Measurements from ENCODE around the gene CAMTA1.

The CAMTA1 gene

DNA sequence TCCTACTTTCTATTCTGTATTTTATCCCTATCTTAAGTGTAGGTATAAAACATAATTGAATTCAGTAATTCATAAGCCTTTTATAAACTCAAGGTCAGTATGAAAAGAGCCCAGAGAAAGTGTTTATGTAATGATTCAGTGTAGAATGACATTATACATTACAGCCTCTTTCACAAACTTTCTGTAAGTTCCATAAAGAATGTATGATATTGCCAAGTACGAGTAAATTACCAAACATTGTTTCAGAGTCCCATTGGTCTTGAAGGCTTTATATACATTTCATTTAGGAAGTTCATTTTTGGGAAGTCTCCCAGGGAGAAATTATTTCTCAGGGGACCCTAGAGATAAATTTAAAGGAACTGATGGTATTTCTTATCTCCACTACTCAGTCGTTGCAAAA lies 948.0 kb downstream of the CAMTA1 start:
- DNase-seq: no peak

DNA sequence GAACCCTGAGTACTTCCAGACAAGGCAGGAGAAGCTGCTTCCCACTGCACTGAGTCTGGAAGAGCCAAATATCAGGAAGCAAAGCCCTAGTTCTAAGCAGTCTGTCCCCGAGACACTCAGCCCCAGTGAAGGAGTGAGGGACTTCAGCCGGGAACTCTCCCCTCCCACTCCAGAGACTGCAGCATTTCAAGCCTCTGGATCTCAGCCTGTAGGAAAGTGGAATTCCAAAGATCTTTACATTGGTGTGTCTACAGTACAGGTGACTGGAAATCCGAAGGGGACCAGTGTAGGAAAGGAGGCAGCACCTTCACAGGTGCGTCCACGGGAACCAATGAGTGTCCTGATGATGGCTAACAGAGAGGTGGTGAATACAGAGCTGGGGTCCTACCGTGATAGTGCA lies 952.8 kb downstream of the CAMTA1 start:
- DNase-seq: no peak

DNA sequence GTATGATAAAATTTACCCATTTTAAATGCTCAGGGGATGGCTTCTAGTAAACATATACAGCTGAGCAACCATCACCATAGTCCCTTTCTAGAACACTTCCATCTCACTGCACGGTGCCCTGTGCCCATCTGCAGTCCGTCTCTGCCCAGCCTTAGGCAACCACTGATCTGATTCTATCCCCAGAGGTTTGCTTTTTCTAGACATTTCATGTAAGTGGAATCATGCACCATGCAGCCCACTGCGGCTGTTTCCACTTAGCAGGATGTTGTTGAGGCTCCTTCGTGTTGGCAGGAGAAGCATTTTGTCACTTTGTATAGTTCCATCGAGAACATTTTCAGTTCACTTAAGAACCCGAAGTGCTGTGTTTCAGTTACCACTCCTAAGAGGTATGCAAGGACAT lies 958.1 kb downstream of the CAMTA1 start:
- DNase-seq: no peak

DNA sequence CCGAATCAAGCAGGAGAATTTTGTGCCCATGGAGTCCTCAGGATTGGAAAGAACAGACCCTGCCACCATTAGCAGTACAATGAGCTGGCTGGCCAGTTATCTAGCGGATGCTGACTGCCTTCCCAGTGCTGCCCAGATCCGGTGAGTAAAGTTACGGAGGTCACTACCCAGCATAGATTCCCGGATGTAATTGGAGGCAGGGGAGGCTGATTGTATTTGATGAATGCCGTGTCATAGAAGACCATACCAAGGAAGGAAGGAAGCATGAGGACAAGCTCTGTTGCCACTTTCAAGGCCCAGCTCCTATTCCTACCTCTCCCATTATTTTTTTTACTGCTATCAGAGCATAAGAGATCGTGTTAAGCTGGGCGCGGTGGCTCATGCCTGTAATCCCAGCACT lies 959.6 kb downstream of the CAMTA1 start:
- DNase-seq: no peak

DNA sequence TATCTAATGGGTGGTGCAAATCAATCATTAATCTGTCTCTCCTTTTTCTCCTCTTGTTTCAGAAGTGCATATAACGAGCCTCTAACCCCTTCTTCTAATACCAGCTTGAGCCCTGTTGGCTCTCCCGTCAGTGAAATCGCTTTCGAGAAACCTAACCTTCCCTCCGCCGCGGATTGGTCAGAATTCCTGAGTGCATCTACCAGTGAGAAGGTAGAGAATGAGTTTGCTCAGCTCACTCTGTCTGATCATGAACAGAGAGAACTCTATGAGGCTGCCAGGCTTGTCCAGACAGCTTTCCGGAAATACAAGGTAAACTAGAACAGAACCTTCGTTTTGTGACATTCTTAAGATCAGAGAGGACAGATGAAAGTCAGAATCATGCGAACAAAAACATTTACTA lies 960.5 kb downstream of the CAMTA1 start:
- no peak for DNase-seq

DNA sequence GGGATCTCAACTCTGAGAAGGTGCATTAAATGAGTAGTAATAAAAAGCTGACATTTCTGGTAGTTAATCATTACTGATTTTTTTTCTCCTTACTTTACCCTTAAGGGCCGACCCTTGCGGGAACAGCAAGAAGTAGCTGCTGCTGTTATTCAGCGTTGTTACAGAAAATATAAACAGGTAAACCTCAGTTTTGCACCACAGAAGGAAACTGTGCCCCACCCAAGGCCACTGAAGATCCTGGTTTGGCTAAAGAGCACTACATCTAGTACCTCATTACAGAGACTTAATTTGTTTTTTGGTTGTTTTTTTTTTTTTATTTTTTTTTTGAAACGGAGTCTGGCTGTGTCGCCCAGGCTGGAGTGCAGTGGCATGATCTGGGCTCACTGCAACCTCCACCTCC lies 962.4 kb downstream of the CAMTA1 start:
- peak; percentile 9 for DNase-seq

DNA sequence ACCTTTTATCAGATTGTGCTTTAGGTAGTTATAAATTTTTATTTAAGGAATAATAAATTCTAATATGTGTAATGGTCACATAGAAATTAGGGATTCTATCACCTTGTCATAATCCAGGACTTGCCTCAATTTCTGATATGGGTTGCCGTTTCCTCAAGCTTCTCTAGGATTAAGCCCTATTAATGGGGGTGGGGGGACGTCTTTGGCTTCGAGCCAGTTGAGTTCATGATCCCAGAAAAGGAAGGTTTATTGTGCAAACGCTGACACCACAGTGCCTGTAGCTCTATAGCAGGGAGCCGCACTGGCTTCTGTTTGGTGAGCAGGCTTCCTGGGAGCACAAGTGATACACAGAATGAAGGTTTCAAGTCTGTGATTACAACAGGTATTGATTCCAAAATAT lies 963.9 kb downstream of the CAMTA1 start:
- DNase-seq: no peak

DNA sequence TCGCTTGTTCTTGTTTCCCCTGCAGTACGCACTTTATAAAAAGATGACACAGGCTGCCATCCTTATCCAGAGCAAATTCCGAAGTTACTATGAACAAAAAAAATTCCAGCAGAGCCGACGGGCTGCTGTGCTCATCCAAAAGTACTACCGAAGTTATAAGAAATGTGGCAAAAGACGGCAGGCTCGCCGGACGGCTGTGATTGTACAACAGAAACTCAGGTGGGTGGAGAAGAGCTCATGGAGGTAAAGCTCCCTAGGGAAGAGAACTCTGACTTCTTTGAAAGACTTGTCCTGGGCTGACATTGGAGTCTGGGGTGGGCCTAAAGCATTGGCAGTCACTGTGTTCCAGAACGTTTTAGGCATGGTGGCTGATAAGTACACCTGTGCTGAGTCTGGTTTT lies 965.9 kb downstream of the CAMTA1 start:
- DNase-seq: no peak

DNA sequence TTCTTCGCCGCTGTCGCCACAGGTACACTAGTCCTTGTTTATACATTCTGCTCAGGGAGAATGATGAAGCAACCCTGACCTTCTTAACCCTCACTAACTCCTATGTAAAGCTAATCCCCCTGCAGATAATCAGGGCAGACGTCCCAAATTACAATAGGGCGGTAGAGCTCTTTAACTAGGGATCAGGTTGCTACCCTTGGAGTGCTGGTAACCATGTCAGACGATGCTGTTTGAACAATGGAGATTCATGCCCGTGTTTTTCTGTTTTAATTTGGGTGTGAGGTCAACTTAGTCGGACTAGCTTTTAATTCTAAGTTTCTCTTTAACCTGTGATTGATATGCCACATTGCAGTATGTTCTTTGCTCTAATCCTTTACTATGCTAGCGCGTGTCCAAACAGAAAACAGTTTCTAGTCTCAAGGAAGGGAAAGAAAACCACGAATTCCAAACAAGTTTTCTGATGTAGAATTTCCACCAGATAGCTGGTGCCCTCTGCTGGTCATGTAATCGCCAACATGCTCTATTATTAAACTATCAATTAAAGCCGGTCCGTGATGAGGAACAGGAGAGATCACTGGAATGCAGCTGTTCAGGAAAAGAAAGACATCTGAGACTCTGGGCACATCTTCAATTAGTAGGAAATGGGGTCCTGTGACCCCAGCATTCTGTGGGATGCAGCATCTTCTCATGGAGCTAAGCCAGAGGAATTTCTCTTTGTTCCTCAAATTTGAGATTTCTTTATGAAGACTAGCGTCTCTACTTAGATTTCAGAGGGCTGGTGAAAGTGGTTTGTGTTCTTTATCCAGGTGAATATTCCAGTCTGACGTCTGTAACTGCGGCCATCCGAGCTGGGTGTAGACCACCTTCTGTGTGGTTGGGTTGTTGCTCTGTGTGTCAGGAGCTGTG lies 967.5 kb downstream of the CAMTA1 start:
- DNase-seq: peak; percentile 39

DNA sequence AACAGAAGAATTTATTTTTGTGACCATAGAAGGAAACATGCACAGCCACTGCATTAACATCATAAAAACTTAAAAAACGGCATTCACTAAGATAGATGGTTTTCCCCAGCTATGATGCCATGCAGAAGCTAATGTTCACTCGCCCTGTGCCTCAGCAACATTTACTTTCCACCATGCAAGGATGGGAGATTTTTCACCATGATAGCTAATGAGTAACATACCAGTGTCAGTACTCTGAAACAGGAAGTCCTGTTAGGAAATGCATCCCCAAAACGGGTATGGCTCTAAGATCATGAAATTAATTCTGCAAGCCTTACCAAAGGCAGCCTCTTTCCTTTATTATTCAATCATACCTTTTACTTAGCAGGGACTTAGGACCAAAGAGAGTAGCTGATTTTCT lies 968.4 kb downstream of the CAMTA1 start:
- DNase-seq: no peak

DNA sequence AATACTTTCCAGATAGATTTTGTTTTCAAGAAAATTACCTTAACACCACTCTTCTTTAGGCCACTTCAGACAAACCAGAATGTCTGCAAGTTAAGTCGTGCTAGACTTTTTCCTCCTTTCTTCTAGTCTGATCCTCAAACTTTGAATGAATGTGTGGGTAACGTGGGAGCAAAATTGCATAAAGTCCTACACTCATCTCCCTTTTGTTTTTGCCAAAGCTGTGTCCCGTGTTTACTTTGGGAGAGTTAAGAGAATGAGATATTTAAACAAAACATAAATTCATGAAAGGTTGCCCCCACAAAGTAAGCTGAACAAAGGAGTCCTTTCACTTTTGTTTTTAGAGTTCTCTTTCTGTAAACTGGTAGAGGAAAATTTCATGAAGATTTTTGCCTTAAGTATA lies 969.0 kb downstream of the CAMTA1 start:
- DNase-seq: no peak

DNA sequence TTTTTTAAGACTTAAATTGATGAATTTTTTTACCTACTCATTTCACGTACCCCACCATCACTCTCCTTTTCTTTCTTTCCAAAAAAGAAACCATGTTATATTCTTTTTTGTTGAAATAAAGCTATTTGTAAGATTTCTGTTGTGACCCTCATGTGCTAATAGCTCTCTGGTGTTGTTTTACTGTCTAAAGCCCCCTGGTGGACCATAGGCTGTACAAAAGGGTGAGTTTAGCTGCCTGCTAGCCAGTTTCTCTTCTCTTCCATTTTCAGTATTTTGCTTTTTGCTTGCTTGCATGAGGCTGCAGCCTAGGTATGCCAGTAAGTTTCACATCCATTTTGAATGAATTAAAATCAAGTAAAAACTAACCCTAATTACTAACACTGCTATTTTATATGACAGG lies 970.2 kb downstream of the CAMTA1 start:
- DNase-seq: no peak

DNA sequence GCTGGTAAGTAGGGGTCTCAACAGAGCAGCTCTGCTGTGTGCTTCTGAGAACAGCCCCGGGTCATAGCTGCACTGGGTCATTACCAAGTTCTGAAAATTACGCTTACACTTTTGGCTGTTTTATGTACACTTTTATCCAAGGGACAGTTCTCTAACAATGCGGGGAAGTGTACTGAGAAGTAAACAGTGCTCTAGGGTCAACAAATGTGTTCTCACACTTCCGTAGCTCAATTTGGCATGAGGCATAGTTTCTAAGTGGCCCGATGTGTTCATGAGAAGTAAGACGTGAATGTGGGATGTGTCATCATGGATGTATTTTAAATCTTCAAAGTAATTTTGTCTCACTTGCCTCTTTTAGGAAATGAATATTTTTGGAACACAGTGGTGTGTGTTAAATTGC lies 975.0 kb downstream of the CAMTA1 start:
- no peak for DNase-seq

DNA sequence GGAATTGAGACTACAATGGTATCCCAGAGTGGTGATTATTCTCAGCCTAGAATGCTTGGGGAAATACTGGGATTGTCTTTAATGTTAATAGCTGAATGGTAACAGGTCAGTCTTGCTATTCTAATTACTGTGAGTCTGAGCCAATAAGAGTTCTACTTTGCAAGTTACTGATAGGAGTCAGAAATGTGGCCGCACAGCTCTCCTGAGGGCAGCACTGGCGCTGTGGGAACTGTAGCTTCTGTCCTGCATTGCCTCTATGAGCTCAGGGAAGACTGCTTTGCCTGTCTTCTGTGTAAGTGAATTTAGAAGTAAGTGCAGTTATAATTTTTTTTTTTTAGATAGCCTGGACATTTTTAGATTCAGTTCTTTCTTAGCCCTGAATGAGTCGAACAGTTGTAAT lies 975.8 kb downstream of the CAMTA1 start:
- no peak for DNase-seq

DNA sequence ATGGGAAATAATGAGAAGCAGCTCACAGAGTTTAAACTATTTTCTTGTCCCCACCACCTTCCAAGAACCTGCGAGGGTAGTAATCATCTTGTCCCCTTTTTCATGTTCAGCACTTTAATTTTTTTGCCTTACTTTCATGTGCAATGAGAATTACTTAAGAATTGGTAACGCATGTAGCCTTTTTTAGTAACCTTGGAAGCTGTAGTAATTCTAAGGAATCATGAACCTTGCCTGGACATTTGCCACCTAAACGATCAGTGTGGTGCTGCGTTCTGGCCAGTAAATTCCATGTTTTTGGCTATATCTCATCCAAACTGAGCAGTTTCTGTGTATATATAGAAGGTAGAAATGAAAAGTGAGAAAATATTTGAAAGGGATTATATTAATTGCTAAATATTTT lies 981.9 kb downstream of the CAMTA1 start:
- no peak for DNase-seq

DNA sequence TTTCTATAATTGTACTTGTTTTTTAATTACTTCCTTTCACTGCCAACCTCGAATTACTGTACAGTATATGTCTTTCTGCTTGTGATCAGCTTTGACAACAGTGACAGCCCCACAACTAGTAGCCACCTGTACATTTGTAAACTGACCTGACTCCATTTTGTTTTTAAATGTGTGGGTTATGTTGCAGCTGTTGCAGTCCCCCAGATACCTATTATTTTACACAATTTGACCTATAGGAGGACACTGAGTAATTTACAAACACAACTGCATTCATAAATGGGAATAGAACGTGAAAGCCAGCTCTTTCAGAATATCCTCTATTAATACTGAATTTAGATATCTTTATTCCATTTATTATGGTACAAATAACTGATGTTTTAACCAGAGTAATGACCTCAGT lies 983.3 kb downstream of the CAMTA1 start:
- DNase-seq: no peak

DNA sequence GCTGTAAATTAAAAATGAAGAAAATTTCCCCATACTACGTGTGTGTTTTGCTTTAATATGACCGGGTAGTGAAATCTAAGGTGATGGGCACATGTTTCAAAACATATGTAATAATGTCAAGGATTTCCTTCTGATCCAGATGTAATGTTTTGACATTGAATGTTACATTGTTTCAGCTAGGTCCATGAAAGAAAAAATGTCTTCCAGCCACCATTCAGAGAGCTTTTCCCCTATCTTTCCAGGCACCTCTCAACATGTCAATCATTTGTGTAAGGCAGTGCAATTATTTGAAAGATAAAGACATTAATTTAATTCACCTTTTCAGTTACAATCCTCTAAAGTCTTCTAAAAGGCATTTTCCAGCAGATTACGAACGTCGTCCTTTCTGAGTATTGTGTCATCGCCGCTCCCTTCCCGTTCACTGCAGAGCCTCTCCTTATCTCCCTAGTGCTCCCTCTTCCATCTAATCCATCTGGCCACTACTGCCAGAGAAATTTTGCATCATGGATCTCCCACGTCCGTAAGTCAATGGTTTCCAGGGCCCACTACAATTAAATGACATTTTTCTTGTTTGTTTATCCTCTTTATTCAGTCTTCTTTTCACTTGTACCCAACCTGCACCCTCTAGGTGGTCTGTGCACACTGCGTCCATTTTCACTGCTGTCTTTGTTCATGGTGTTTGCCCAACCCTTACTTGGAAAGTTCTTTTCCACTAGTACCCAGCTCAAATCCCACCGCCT lies 984.6 kb downstream of the CAMTA1 start:
- DNase-seq: no peak

DNA sequence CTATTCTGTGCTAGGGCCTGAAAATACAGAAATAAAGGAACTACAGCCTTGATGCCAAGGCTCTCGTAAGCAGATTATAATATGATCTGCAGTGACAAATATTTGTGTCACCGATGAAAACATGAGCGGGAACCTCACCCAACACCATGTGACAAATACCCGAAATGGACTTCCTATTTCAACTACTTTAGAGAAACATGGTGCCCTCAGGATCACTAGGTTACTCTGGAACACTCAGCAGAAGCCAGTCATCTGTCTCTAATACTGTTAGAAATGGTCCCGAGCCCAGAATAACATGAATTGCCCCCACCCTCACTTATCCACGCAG lies 985.4 kb downstream of the CAMTA1 start:
- DNase-seq: no peak

DNA sequence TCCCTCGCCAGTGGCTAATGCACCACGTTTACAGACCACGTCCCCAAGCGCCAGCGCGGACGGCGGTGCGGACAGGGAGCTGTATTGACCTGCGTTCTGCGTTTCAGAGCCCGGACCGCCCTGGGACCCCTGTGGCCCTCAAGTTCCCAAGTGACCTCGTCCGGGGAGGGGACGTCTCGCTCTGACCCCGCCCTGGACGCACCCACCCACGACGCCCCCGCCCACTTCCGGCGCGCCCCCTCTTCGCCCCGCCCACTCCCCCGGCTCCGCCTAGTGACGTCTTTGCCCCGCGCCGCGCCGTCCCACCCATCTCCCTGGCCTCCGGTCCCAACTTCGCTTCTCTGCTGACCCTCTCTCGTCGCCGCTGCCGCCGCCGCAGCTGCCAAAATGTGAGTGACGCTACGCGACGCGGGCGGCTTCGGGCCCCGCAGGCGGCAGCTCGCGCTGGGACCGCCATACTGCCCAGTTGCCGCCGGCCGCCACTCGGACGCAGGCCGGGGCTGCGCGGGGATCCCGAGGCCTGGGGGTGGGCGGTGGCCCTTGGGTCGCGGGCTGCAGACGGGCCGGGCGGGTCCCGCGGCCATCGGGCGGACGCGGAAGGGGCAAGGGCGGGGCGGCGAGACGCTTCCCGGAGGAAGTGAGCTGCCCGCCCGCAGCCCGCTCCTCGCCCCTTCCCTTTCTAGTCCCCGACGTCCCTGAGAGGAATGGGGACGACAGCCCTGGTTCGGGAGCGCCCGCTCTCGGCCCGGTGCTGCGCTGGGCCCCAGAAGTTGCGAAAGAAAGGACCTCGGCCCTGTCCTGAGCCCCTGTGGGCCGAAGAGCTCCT lies 986.0 kb downstream of the CAMTA1 start, which contains the start of gene VAMP3:
TSS of gene VAMP3 (plus strand) at position 300 of the 826 bp plus-strand sequence. CDS start at position 388, 88 bp downstream.
- peak; percentile 70 for DNase-seq

DNA sequence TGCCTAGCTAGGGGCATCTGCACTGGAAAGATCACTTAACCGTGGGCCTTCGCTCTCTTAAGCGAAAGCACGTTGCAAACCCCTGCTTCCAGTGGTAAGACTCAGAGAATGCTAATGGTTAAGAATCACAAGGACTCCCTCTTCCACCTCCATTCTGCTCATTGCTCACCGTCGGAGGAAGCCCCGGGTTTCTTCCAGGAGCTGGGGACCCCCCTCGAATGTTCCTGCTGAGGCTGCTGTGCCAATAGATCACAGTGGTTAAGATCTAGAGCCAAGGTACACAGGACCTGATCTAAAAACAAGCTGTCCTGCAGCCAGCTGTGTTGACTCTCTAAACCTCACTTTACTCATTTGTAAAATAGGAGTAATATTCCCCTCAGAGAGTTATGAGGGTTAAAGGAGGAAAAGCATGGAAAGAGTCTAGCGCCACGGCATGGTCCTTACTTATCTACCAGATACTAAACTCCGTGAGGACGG lies 986.6 kb downstream of the CAMTA1 start:
- DNase-seq: no peak

DNA sequence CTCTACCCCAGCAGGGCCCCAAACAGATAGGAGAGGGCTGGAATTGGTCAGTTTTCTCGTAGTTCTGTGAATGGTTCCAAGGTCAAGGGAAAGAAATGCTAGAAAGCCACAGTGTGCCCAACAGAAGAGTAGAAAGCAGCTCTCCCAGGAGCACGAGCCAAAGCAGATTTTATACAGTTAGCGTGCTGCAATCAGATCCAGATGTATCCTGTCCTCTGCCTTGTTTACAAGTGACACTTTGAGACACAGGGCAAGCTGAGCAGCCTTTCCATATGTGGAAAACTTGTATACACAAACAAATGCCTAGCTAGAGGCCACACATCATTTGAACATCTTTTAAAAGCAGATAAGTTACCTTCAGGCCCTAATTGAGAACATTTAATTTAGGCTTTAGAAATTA lies 992.3 kb downstream of the CAMTA1 start:
- no peak for DNase-seq

DNA sequence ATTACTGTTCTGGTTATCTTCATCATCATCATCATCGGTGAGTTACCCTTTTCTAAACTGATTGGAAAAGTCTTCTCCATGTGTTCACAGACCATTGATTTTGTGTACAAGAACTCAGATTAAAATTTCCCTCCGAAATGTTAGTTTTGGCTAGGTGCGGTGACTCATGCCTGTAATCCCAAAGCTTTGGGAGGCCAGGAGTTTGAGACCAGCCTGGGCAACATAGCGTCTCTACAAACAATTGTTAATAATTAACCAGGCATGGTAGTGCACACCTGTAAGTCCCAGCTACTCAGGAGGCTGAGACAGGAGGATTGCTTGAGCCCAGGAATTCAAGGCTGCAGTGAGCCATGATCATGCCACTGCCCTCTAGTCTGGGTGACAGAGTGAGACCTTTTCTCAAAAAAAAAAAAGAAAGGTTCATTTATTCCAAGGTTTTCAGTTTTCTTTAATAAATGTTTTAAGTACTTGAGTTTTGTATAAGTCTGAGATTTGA lies 992.9 kb downstream of the CAMTA1 start:
- DNase-seq: no peak

DNA sequence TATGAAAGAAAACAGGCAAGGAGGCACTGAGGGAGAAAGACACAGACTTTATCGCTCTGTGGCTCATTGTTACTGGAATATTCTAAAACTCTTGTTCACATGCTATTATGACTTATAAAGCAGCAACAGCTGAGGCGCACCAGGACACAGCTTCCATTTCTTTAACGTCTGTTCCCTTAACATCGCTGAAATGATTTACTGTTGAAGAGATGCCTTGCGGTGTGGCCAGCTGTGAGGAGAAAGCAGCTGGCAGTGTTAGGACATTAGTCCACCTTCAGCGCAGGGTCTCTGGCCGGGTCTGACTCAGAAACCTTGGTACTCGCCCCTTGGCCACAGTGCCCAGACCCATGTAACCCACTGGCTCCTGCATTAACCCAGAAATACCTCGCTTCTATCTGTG lies 995.7 kb downstream of the CAMTA1 start:
- no peak for DNase-seq
